Stimulated activated CD8-positive, alpha-beta memory T cell treated with anti-CD3 and anti-CD28 coated beads, Interleukin-2, amount 100 ng/mL, for 1 hour (primary cell): ENCODE measurements around the gene PAK6.
A peak's percentile ranks its signal among the peaks of the same experiment; 100 is the strongest.

Source experiments
- DNase-seq, 2 donors: peaks; one replicate each; pipeline ENCODE4 v3.0.0-alpha.2; 2020; ENCODE audit warnings: low read depth in 2 of 2

The PAK6 gene

DNA sequence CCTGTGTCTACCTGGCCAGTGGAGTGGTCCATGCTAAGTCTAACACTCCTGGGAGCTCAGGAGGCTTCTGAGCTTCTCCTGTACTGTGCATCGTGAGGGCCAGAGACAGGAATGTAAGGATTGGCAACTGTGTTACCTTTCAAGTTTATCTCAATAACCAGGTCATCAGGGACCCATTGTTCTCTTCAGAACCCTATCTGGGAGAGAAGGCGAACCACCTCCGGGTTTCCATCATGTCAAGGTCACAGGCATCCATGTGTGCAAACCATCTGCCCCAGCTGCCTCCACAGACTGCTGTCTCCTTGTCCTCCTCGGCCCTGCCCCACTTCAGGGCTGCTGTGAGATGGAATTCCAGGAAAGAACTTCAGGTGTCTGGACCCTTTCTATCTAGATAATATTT lies 38.1 kb downstream of the PAK6 start:
- DNase-seq, result no peak

DNA sequence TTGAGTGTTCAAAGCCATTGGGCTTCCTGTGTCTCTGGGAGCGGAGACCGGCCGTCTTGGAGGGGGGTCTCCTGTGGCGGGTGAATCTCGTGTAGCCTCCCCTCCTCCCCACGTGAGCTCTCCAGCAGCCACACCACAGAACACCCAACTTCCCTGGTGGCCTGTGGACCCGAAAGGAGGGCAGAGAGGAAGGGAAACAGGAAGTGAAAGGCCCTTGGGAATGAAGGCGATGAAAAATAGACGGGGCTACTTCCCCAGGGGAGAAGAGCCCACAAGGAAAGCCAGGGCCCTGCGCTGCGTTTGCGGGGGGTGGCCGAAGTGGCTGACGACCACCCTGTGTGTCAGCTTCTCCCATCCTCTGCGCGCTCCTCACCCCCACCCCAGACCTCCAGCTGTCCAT lies 38.6 kb downstream of the PAK6 start:
- DNase-seq, result no peak

DNA sequence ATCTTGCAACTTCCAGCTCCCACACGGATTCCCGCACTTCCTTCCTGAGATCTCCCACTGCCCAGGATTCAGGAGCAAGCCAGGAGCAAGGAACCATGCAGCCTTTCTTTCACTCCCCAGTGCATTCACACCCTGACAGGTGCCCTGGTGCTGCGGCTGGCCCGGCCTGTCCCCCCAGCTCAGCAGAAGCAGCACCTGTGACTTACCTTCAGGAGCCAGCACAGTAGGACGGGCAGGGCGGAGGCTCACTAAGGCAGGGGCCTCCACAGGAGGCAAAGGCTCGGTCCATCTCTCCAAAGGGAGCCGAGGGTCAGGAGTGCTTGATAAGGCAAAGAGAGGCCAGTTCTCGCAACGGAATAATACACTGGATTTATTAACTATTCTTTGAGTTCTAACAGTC lies 39.2 kb downstream of the PAK6 start:
- DNase-seq, result no peak

DNA sequence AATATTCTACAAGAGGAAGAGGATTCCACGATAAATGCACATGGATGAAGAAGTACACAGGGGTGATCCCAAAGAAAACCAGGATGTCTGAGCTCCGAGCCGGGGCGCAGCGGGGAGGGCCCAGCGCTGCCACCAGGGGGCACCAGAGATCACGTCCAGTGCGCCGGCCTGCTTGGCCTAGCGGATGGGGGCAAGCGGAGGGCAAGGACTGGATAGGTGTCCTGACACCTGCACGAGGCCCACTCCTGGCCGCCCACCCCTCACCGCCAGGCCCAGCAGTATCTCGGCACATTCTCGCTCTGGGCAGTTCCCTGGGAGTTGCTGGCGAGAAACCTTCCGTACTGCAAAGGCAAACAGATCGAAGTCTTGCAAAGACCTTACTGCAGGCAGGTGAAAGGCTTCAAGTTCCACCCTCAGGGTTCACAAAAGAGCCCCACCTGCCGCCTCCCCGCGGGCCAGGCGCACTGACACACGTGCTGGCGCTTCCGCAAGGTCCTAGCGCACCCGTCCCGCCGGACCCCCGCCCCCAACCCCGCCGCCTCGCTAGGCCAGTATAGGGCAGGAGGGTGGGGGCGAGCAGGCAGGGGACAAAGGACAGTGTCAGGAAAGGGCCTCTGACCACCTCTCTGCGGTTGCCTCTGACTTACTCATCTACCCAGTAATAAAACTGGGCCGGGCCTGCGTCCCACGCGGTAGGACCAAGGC lies 40.7 kb downstream of the PAK6 start:
- DNase-seq, result peak; percentile 41 to 52

DNA sequence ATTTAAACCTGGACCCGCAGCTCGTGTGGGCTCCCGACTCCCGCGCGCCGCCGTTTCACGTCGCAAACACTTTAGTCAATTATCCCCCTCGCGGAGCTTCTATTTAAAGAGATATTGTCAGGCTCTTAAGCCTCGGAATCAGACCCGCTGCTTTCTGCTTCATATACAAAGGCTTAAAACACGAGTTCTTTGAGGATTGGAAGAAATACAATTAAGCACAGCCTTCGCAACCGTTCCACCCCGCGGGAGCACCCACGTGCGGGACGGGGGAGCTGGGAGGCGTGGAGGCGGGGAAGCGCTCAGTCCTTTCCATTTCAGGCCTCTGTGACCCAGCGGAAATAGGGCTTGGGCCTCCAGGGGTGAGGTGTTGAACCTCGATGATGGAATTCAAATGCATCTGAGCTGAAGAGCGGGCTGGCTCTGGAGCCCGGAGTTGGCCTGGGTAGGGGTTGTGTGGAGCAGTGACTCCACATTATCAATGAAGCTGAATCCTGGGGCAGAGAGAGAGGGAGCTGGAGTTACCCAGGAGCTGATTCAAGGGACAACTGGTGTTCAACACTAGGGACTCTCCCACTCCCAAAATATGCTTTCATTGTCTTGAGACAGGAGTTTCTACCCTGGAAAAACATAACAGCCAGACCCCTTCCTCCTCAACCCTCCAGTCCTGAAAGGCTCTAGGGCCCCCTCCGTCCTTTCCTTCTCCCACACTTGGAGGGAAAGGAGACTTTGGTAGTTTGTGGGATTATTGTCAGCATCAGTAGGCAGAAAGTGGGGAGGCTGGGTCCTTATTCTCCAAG lies 41.6 kb downstream of the PAK6 start:
- DNase-seq, result no peak

DNA sequence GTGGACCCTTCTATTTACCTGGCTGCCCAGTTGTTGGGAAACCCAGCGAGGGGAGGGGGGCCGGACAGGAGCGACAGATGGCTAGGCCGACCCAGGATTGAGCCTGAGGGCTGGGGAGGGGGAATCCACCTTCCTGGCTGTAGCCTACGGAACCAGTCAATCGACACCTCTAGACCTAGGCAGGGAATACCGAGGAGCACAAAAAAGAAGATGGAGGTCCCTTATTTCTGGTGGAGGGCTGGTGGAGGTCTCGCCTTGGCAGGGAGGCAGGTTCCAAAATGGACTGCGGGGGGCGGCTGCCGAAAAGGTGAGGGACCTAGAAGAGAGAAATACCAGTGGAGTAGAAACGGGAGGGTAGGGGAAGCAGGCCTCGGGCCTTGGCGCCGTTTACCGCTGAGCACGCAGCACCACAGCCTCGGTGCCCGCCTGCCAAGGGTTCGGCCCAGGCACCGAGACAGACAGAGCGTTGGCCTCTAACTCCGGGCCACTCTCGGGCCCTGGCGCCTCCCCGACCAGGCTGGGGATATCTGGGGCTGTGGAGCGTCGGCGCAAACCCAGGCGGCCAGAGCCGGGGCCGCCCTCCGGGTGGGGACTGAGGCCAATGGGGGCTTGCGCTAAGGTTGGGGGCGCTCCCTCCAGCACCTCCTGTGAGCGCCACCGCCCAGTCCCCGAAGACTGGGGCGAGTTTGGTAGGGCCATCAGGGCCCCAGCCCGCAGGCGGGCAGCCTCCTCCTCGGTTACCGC lies 42.4 kb downstream of the PAK6 start:
- DNase-seq, result no peak

DNA sequence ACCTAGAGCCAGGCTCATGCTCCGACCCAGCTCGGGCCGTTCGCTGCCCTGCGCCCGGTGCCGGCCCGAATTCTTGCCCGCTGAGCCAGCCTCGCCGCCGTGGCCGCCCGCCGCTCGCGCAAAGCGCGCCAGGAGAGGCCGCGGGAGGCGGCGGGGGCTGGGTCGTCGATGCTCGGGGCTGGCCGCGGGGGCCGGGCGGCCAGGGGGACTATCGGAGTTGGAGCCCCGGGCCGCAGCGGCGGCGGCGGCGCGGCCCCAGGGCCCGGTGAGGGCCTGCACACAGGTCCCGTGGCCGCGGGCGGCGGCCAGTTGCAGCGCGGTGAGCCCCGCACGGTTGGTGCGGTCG lies 42.9 kb downstream of the PAK6 start:
- DNase-seq, result no peak

DNA sequence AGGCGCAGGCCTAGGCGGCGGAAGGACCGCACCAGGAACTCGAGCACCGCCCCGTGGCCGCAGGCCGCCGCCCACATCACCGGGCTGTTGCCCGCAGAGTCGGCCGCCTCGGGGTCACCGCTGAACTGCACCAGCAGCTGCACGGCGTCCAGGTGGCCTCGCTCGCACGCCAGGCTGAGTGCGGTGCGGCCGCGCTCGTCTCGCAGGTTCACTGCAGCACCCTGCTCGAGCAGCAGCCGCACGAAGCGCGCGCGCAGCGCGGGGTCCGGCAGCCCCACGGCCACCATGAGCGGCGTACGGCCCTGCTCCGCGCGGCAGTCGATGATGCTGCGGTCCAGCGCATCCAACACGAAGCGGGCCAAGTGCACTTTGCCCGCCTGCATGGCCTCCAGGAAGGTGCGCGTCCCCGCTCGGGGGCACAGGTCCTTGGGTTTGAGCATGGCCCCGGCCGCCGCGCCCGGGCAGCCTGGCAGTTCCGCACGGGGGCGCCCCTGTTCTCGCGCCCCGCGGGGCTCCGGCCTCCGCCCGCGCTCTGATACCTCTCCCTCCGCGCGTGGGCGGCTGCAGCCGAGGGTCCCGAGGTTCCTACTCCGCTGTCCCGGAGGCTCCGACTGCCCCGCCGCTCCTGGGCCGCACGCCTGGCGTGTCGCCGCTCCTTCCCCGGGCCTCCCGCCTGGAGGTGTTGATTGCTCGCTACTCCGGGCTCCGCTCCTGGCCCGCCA lies 43.4 kb downstream of the PAK6 start:
- DNase-seq, result peak in 1 of 2 donors; percentile 18

DNA sequence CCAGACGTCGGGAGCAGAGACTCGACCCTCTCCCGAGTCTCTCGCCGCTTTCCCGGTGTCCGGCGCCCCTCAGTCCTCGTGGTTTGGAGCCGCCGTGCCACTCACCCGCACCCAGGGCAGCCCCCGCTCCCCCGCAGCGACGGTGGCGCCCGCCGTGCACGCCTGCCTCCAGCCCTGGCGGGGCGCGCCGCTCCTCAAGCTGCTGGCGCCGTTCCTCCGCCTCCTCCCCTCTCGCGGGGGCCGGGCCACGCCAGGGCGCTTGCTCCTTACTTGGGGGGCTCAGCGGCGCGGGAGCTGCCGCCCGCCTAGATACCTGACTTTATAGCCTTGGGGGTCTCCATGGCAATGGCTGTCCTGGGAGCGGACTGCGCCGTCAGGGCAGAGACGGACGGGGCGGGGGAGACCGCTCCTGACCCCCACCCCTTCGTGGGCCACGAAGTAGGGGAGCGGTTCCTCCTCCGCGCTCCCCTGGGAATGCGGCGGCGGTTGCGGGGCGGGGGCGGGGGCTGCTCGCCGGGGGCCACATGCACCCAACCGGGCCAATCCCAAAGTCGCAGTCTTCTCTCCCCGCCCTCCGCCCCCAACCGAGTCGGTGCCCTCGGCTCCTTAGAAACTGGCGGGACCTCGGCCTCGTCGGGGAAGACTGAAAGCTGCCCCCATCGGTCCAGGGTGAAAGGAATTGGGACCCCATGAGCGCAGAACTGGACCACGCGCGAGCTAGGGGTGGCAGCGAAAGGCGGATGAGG lies 44.2 kb downstream of the PAK6 start, which contains the start of gene ANKRD63:
Gene ANKRD63, minus strand, starts transcription at position 196 of the 746 bp plus-strand sequence. CDS start 478 bp downstream, outside the sequence.
- DNase-seq, result no peak

DNA sequence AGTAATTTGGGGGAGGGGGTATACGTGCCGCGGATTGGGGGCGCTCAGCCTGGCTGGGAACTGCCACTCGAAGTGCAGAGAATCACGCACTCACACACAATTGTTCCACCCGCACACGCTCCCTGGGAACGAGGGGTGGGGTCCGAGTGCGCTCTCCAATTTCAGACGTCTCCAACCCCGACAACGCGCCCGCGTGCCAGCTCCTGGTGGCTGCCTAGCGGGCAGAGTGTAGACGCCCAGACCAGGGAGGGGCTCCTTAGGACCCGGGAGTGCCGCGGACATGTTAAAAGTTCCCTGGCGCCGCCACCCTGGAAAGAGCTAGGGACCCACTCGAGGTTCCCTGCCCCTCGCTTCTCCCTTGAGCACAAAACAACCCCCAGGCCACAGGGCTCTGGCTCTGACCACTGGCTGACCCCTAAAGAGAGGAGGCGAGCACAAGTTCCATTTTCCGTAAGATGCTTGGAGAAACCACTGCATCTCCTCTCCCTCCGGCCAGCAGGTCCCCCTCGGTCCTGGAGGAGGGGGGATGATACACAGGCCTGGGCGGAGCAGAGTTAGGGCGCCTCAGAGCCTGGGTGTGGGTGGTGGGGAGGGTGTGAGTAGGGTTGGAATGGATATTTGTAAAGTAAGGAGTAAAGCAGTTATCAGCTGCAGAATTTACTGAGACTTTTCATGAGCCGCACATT lies 44.9 kb downstream of the PAK6 start:
- no peak for DNase-seq

DNA sequence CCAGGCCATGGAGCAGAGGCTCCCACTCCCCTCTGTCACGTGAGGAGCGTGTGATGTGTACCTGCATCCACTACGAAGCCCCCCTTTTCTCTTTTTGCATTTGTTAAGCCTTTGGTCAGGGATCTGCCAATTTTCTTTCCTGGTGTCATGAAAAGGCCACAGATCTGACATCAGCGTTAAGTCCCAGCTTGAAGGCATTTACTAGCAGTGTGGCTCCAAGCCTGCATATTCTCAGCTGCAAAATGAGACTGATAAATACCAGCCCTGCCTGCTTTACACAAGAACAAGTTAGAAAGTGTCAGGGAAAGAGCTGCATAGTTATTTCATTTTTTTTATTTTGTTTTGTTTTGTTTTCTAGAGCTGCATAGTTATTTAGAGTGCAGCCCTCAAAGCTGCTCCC lies 46.3 kb downstream of the PAK6 start:
- DNase-seq, result no peak

DNA sequence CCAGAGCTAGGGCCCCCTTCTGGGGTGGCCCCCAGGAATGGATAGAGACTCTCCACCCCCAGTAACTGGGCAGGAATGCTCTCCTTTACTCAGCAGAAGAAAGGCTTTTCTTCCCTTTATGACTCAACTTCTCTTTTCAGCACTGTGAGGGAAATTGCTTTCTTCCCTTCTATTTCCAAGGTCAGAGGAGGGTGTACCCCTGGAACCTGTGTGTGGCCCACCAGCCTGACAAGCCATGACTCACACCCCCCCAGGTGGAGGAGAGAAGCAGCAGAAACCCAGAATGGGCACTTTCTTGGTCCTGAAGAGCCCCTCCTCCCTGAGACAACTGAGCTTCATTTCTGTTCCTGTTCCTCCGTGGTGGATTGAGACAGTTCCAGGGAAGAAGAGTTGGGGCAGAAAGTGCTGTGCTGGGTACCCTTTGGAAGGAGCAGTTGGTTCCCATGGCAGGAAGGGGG lies 46.7 kb downstream of the PAK6 start:
- no peak for DNase-seq

DNA sequence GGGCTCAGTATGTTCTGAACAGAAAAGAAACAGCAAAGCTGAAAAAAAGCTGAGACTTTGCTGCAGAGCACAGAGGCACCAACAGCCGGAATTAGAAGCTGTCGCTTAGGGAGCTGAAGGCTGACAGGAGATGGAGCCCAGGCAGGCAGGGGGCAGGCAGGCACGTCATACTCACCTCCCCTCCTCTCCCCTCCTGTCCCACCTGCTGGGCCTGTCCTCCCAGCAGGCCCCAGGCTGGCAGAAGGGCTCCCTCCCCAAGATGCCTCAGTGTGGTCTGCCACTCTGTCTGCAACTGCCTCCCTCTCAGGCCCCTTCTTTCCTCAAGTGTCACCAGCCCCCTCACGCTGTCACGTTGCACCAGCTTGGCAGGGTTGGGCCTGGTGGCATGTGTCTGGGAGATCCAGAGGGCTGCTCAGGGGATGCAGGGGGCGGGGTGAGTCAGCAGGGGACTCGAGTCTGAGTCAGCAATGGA lies 47.2 kb downstream of the PAK6 start:
- DNase-seq, result no peak

DNA sequence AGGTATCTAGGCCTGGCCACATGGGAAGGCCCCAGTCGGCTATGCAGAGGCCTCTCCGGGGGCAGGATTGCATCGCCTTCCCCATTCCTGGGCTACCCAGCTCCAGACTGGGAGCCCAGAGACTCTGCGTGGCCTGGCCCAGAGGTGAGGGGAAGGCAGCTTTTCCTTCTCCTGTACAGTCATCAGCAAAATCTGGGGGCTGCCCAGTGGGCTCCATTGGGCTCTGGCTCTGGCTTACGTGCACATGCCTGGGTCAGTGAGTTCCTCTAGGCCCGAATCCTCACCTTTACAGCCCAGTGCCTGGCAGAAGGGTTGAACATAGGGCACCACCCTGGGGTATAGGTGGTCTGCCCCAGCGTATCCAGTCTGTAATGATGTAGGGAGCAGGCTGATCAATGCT lies 47.9 kb downstream of the PAK6 start:
- no peak for DNase-seq

DNA sequence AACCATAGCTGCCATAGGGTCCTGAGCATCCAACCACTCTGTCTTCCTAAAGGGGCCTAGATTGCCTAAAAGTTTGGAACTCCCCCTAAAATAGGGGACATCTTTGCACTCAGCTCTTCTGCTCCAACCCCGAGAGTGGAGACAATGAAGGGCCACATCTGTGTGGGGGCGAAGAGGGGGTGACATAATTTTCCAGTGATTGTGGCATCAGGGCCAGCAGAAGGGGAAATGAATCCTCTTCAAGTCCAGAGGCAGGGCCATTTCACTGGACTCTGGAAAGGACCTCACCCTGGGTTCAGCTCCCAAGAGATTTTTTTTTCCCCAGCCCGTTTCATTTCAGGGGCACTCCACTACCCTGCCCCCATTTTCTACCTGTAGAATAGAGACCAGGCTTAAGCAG lies 48.6 kb downstream of the PAK6 start:
- DNase-seq, result no peak

DNA sequence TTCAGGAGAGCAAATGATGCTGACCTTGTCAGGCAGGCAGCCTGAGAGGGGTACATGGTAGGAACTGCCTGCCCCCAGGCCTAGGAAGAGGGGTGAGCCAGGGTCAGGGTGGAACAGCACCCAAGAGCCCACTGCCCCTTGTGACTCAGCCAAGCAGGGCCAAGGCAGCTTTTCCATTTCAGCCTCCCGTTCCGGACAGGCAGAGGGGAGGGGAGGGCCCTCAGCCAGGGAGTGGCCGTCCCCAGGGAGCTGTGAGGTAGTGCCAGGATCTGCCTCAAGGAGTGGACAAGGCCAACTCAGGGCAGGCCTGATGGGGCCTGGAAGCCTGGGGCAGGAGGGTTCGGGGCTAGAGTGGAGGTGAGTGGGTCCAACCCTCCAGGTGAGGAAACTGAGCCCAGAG lies 49.1 kb downstream of the PAK6 start:
- DNase-seq, result no peak

DNA sequence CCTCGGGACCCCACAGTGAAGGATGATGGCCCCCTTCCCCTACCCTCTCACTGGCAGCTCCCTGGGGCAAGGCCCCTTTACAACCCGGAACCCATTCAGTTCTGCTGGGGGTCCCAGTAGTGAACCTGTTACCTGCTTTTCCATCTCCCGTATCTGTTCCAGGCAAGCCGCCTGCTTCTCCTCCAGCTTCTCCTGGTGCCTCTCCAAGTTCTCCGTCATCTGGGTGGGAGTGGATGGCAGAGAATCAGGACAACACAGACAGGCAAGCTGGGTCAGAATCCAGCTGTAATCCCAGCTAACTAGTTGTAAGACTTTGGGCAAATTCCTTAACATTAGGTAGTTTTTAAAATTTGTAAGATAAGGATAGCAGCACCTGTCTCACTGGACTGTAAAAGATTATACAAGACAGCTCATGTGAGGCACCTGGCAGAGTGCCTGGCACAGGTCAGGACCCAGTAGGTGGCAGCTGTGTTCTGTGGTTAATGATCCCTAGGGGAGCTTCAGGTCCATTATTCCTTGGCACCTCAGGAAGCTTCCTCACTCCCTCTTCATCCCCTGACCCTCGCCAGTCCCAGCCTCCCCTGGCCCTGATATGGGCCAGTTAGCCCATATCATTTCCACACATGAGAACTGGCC lies 50.4 kb downstream of the PAK6 start:
- DNase-seq, result no peak

DNA sequence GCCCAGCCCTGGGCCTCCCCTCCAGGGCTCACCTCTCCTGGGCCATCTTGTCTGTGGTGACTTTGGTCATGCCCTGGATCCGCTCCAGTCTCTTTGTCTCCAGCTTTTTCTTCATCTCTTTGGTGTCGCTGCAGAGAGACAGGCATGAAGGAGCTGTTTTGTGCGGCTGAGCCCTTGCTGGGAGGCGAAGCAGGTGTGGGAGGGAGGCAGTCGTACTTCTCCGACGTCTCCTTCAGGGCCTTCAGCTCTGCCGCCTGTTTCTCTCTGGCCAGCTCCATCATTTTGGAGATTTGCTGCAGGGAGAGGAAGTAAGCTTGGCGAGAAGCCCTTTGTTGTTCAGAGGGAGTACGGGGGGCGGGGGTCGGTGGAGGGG lies 51.7 kb downstream of the PAK6 start:
- DNase-seq, result no peak

DNA sequence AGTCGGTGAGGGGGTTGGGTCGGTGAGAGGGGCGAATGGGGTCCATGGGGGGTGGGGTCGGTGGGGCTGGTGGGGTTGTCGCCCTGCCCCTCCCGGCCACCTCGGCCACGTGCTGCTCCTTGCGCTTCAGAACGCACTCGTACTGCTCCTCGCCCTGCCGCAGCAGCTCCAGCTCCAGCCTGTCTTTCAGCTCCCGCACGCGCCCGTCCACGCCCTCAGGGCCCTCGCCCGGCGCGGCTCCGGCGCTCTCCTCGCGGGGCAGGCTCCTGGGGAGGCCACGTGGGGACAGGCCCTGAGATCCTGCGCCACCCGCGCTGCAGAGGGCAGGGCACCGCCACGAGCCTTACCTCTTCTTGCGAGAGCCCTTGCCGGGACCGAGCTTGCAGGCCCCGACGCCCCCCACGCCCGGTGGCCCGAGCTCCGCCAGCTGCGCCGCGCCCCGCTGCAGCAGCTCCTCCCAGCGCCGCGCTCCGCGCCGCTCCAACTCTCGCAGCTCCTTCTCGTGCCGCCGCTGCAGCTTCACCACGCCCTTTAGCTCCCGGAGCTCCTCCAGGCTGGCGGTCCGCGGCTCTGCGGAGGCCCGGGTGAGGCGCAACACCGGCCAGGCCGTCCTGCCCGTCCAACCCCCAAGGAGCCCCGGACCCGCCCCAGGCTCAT lies 52.2 kb downstream of the PAK6 start:
- DNase-seq, result no peak

DNA sequence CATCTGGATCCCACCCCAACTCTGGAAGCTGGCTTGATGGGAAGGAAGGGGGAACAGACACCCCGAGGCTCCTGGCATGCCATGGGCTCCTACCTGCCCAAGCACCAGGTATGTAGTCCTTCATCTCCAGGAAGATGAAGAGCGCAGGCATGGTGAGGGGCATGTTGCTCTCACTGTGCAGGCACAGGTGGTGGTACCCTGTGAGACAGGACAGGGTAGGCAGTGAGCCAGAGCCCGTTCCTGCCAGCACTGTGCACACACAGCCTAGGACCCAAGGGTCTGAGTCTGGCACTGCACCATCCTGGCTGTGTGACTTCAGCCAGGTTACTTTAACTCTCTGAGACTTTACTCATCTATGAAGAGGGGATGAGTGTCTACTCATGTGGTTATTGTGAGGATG lies 53.4 kb downstream of the PAK6 start:
- DNase-seq, result no peak
